Measurements from ENCODE around the gene ZNF697.
"Not testable (repeated sequence)": the region's sequence is repeated elsewhere in the genome, so short reads cannot be mapped to it uniquely, and the experiment has no call there.

ZNF697 gene

GRCh38 chr1:119631433-119632102 is 16.5 kb downstream of the ZNF697 start:
- peak; percentile 74 for DNase-seq (ENCODE audit: low read depth)

GRCh38 chr1:119631086-119631432 is 17.0 kb downstream of the ZNF697 start:
- no peak for DNase-seq (ENCODE audit: low read depth)

- peak; percentile 32 for DNase-seq (ENCODE audit: low read depth)
These were observed 21.2 kb downstream of the ZNF697 start for GRCh38 chr1:119626841-119627240.

GRCh38 chr1:119626011-119626545 is 22.0 kb downstream of the ZNF697 start:
- no peak for DNase-seq (ENCODE audit: low read depth)

- DNase-seq (ENCODE audit: low read depth): no peak
These were observed 24.4 kb downstream of the ZNF697 start for GRCh38 chr1:119623678-119624077.

- DNase-seq (ENCODE audit: low read depth): no peak
These were observed 24.9 kb downstream of the ZNF697 start for GRCh38 chr1:119623193-119623515.

- DNase-seq (ENCODE audit: low read depth): no peak
These were observed 25.5 kb downstream of the ZNF697 start for GRCh38 chr1:119622311-119623192.

- no peak for DNase-seq (ENCODE audit: low read depth)
These were observed 26.4 kb downstream of the ZNF697 start for GRCh38 chr1:119621705-119622104.

GRCh38 chr1:119617751-119618691 is 30.0 kb downstream of the ZNF697 start:
- DNase-seq (ENCODE audit: low read depth): no peak

- DNase-seq (ENCODE audit: low read depth): not testable (repeated sequence)
These were observed 31.3 kb downstream of the ZNF697 start for GRCh38 chr1:119616748-119617147.

- not testable (repeated sequence) for DNase-seq (ENCODE audit: low read depth)
These were observed 33.0 kb downstream of the ZNF697 start for GRCh38 chr1:119615100-119615499.

GRCh38 chr1:119613769-119614720 is 34.0 kb downstream of the ZNF697 start:
- DNase-seq (ENCODE audit: low read depth): peak; percentile 74

- no peak for DNase-seq (ENCODE audit: low read depth)
These were observed 36.4 kb downstream of the ZNF697 start for GRCh38 chr1:119611701-119612113.

GRCh38 chr1:119608816-119609215 is 39.2 kb downstream of the ZNF697 start:
- not testable (repeated sequence) for DNase-seq (ENCODE audit: low read depth)

GRCh38 chr1:119607087-119607807 is 40.8 kb downstream of the ZNF697 start:
- not testable (repeated sequence) for DNase-seq (ENCODE audit: low read depth)

- no peak for DNase-seq (ENCODE audit: low read depth)
These were observed 41.7 kb downstream of the ZNF697 start for GRCh38 chr1:119606394-119606793.

- DNase-seq (ENCODE audit: low read depth): no peak
These were observed 42.4 kb downstream of the ZNF697 start for GRCh38 chr1:119605686-119606085.

GRCh38 chr1:119605080-119605479 is 43.0 kb downstream of the ZNF697 start:
- not testable (repeated sequence) for DNase-seq (ENCODE audit: low read depth)

- no peak for DNase-seq (ENCODE audit: low read depth)
These were observed 44.4 kb downstream of the ZNF697 start for GRCh38 chr1:119603695-119604094.

- not testable (repeated sequence) for DNase-seq (ENCODE audit: low read depth)
These were observed 44.8 kb downstream of the ZNF697 start for GRCh38 chr1:119603241-119603640.

All from fibroblast of gingiva (primary cell).